Measurements from ENCODE around the gene IDUA. TPM values are rescaled to one million over a fixed set of nuclear protein-coding genes. Genes with fewer than 3 reads are reported as not detected.
"Not testable (repeated sequence)": the region's sequence is repeated elsewhere in the genome, so short reads cannot be mapped to it uniquely, and the experiment has no call there.

Gene IDUA
- total and polyA plus RNA-seq, 4 donors: 7.5 to 66.5 (median 21.6) TPM

DNA sequence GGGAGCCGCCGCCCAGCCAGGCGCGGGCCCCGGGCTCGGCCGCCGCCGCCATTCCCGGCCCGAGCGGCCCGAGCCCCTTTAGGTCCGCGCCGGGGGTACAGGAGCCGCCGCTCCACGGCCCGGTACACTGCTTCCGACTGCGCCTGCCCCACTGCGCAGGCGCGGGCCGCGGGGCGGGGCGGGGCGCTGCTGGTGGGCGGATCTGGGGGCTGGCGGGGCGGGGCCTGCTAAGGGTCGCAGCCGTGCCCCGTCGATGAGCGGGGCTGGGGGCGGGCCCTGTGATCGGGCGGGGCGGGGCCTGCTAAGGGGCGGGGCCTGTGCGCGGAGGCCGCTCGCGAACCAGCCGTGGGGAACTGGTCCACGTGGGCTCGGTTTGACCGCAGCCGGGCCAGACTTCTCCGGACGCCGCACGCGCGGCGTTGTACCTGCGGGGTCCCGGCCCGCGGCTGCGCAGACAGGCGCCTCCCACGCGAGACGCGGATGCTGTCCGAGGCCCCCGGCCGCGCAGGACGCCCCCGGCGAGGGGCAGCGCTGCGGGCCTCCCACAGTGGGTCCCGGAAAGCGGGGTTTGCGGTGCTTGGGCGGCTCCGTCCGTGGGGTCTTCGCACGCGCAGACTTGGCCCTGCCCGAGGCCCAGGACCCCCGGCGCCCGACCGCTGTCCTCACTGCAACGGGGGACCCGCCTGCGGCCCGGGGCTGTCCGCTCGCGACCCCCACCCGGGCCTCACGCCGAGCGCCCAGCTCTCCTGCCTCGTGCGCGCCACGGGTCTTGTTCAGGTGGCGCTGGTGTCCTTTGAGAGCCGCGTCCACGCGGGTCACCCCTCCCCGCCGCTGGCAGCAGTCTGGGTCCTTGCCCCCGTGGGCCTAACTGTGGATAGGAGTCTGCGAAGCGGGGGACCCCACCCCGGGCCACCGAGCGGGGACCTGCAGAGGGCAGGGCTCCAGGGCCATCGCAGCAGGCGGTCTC is 13.1 kb upstream of the IDUA start, which contains the start of gene DGKQ:
Gene DGKQ, minus strand, starts transcription at position 139 of the 967 bp plus-strand sequence. Its CDS starts 87 bp downstream, at position 52.
- 22 to 40% methylated on average over 72 to 123 of the region's 123 CpGs for WGBS, 2 donors
- Histone ChIP-seq H3K27me3 (ENCODE audit: control insufficient read depth in 3 of 3, insufficient read depth in 3 of 3, low read length in 2 of 3) (peaks cover 0 to 3% (median 0%) of the 10 kb centered on the region in 3 donors), H3K9me3 (ENCODE audit: control insufficient read depth in 4 of 4, insufficient read depth in 3 of 4, low read length in 3 of 4) (no peaks in the 10 kb centered on the region), H3K36me3 (ENCODE audit: control insufficient read depth in 4 of 4, insufficient read depth in 4 of 4, low read length in 4 of 4) (peaks cover 0 to 1% (median 0%) of the 10 kb centered on the region in 4 donors), H3K9ac (ENCODE audit: insufficient read depth in 1 of 2, low read length in 2 of 2) (no peak within 1 kb of the TSS), H3K4me3 (peak within 1 kb of the TSS; percentile 86), H3K27ac (ENCODE audit: low read depth in 1 of 2, low read length in 1 of 2) (no peak within 1 kb of the TSS), H3K4me1 (ENCODE audit: control insufficient read depth in 5 of 5, insufficient read depth in 5 of 5, low read length in 5 of 5) (peaks cover 3 to 18% (median 5%) of the 10 kb centered on the region in 5 donors)
- DNase-seq (peak; percentile 80 to 89 (median 80)), ATAC-seq (ENCODE audit: insufficient read depth, low FRiP score) (peak; percentile 98)
- TF ChIP-seq, protein P1, sequence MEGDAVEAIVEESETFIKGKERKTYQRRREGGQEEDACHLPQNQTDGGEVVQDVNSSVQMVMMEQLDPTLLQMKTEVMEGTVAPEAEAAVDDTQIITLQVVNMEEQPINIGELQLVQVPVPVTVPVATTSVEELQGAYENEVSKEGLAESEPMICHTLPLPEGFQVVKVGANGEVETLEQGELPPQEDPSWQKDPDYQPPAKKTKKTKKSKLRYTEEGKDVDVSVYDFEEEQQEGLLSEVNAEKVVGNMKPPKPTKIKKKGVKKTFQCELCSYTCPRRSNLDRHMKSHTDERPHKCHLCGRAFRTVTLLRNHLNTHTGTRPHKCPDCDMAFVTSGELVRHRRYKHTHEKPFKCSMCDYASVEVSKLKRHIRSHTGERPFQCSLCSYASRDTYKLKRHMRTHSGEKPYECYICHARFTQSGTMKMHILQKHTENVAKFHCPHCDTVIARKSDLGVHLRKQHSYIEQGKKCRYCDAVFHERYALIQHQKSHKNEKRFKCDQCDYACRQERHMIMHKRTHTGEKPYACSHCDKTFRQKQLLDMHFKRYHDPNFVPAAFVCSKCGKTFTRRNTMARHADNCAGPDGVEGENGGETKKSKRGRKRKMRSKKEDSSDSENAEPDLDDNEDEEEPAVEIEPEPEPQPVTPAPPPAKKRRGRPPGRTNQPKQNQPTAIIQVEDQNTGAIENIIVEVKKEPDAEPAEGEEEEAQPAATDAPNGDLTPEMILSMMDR (IDR thresholded peaks at IDR 0.05; ENCODE audit: control extremely low read depth, extremely low read depth): no peak

DNA sequence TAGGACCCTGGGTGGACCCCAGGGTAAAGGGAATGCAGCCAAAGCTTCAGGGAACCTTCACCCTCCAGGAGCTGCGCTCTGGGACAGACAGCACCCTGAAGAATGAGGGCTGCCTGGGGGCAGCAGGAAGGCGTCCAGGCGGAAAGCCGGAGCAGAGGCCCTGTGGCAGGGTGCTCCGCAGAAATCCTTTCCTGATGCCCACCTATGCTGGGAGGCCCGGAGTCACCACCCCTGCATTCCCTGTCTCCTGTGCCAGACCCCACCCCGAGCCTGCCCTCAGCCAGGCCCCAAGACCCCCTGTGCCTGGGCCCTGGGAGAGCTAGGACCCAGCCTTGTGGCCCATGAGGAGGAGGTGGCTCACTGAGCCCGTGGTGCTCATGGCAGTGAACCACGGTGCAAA is 12.2 kb upstream of the IDUA start:
- no peak overlapping the region for H3K9ac ChIP-seq (ENCODE audit: insufficient read depth in 1 of 2, low read length in 2 of 2)
- H3K27ac ChIP-seq (ENCODE audit: low read depth in 1 of 2, low read length in 1 of 2): no peak overlapping the region
- H3K9me3 ChIP-seq (ENCODE audit: control insufficient read depth in 4 of 4, insufficient read depth in 3 of 4, low read length in 3 of 4): no peaks in the 10 kb centered on the region
- peaks cover 0 to 1% (median 0%) of the 10 kb centered on the region in 4 donors for H3K36me3 ChIP-seq (ENCODE audit: control insufficient read depth in 4 of 4, insufficient read depth in 4 of 4, low read length in 4 of 4)
- no peaks in the 10 kb centered on the region for H3K27me3 ChIP-seq (ENCODE audit: control insufficient read depth in 3 of 3, insufficient read depth in 3 of 3, low read length in 2 of 3)
- H3K4me3 ChIP-seq: no peak overlapping the region
- WGBS, 2 donors: 95 to 96% methylated on average over 9 of the region's 9 CpGs
- TF ChIP-seq, protein P1 (IDR thresholded peaks at IDR 0.05; ENCODE audit: control extremely low read depth, extremely low read depth): no peak
- peaks cover 4 to 21% (median 6%) of the 10 kb centered on the region in 5 donors for H3K4me1 ChIP-seq (ENCODE audit: control insufficient read depth in 5 of 5, insufficient read depth in 5 of 5, low read length in 5 of 5)
- no peak for DNase-seq
- ATAC-seq (ENCODE audit: insufficient read depth, low FRiP score): no peak

DNA sequence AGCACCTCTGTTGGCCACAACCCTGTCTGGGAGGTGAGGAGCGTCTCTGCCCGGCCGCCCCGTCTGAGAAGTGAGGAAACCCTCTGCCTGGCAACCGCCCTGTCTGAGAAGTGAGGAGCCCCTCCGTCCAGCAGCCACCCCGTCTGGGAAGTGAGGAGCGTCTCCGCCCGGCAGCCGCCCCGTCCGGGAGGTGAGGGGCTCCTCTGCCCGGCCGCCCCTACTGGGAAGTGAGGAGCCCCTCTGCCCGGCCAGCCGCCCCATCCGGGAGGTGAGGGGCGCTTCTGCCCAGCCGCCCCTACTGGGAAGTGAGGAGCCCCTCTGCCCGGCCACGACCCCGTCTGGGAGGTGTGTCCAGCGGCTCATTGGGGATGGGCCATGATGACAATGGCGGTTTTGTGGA is 10.8 kb upstream of the IDUA start:
- WGBS, 2 donors: 97 to 98% methylated on average over 6 to 23 of the region's 25 CpGs

More for the DNA sequence above, 10.8 kb upstream of the IDUA start:
- peaks cover 4 to 24% (median 6%) of the 10 kb centered on the region in 5 donors for H3K4me1 ChIP-seq (ENCODE audit: control insufficient read depth in 5 of 5, insufficient read depth in 5 of 5, low read length in 5 of 5)
- H3K27me3 ChIP-seq (ENCODE audit: control insufficient read depth in 3 of 3, insufficient read depth in 3 of 3, low read length in 2 of 3); H3K27ac ChIP-seq (ENCODE audit: low read depth in 1 of 2, low read length in 1 of 2); H3K9ac ChIP-seq (ENCODE audit: insufficient read depth in 1 of 2, low read length in 2 of 2); H3K36me3 ChIP-seq (ENCODE audit: control insufficient read depth in 4 of 4, insufficient read depth in 4 of 4, low read length in 4 of 4); ATAC-seq (ENCODE audit: insufficient read depth, low FRiP score); H3K4me3 ChIP-seq; DNase-seq; H3K9me3 ChIP-seq (ENCODE audit: control insufficient read depth in 4 of 4, insufficient read depth in 3 of 4, low read length in 3 of 4): not testable (repeated sequence)

Measured in lung (tissue), 12 donors.